ENCODE measurements around the gene SHROOM2.

Gene SHROOM2

DNA sequence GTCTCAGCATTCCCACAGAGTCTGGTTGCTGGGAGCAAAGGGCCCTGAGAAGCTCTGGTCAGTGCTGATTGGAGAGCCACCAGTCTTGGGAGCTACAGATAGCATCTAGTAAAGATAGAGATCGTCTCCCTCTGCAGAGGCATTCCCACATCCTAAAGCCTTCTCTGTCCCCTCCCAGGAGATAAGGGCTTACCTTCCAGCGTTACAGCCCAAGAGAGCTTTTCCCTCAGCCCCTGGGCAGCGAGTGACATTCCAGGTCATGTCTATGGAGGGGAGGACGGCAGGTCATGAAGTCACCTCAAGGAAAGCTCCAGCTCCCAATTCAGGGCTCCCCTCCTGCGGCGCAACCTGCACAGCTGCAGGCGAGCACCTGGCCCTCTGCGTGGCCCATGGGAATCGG is 210.8 kb downstream of the SHROOM2 start:
- CTCF ChIA-PET, result no interaction called here
- POLR2A ChIA-PET (ENCODE audit: low non-redundant PET), result no interaction called here
- TF ChIP-seq CTCF (conservative IDR thresholded peaks at IDR 0.05; ENCODE audit: low read depth), result no peak
- H3K27ac ChIP-seq, result no peak overlapping the region
- DNase-seq (ENCODE audit: low spot score), result no peak

DNA sequence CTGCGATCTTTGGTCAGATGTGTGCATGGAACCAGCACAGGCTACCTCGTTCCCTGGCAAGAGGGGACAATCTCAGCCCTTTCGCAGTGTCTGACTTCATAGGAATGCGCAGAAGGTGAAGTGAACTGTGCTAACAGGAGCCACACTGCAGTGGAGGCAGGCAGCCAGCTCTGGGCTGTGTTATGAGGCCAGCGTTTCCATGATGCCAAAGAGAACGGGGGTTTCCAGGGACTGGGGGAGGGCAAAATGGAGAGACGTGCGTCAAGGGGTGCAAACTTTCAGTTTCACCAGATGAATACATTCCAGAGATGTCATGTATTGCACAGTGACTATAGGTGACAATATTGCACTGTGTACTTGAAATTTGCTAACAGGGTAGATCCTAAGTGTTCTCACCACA is 211.3 kb downstream of the SHROOM2 start:
- ChIA-PET POLR2A (ENCODE audit: low non-redundant PET) (no interaction called here), CTCF (no interaction called here)
- H3K27ac ChIP-seq, result no peak overlapping the region
- no peak for TF ChIP-seq CTCF (conservative IDR thresholded peaks at IDR 0.05; ENCODE audit: low read depth)
- no peak for DNase-seq (ENCODE audit: low spot score)

Data from RWPE1 (cell line).